Measurements from ENCODE around the gene OLFM1. TPM values are rescaled to one million over a fixed set of nuclear protein-coding genes. Genes with fewer than 3 reads are reported as not detected.

The OLFM1 gene
- total and polyA plus RNA-seq, 2 of the 4 experiments (the other 2 are of a cell fraction), result 0.36 to 0.38 TPM

DNA sequence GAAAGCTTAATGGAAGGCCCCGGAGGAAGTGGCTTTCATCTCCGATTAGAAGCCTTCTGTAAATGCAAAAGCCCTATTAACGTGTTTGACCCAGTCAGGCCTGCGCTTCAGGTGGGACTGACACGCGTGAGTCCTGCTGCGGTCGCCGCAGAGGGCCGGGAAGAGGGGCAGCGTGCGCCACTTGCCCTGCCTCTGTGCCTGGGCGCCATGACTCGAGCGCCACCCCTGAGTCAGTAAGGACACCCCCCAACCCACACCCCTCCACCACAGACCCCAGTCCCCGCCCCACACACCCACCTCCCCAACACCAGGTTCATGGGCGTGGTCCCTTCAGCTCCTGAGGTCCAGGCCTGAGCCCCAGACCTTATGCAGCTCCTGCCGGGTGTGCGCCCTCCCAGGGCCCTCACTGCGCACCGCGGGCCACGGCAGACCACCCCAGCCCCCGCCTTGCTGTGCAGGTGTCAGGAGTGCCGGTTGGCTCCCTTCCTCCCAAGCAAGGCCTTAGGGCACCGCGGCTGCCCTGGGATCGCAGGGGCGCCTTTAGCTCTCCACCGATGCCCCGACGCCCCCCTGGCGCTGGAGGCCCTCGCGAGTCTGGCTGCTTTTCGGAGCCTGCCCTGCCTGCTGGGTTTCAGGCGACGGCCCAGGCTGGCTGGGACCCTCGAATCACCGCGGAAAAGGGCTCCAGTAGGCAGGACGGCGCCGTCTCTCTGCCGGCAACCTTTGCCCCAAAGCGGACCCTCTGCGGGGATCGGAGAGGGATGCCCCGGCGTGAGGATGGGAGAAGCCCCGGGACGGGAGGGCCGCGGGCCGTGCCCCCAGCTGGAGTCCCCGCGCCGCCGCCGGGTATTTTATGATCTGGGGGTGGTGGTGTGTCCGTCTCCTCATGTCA is 625 bp upstream of the OLFM1 start:
- no peak for ATAC-seq (ENCODE audit: low read depth)
- 15% methylated on average over 32 of the region's 61 CpGs; no CpG with 5 or more reads in 1 of the 2 experiments for WGBS, 2 experiments (ENCODE audit: extremely low coverage in 2 of 2, insufficient read length in 1 of 2)
- Histone ChIP-seq H3K79me1 (ENCODE audit: low read depth in 1 of 2, low read length in 2 of 2) (no peaks in the 10 kb centered on the region), H3K27me3 (ENCODE audit: control insufficient read depth, insufficient read depth, low read length) (peaks cover 48% of the 10 kb centered on the region), H2AK9ac (replicated peaks; ENCODE audit: low read depth, low read length, poor library complexity) (peak overlapping the region; percentile 42), H3K23ac (ENCODE audit: low read depth, low read length) (no peak overlapping the region), H2BK5ac (ENCODE audit: low read depth, low read length, poor library complexity, severe bottlenecking) (no peak overlapping the region), H3K9me3 (ENCODE audit: control insufficient read depth, insufficient read depth, low read length) (no peaks in the 10 kb centered on the region), H2BK120ac (ENCODE audit: low read depth, low read length) (no peak overlapping the region), H2AK5ac (ENCODE audit: low read depth, low read length) (no peak overlapping the region), H2BK15ac (ENCODE audit: low read depth, low read length) (no peak overlapping the region), H4K20me1 (ENCODE audit: insufficient read depth, low read length) (0 out of 2 replicates have a peak, but pooled peaks cover 5% of the 10 kb centered on the region), H3K27ac (ENCODE audit: insufficient read depth, low read length) (no peak overlapping the region), H4K91ac (ENCODE audit: insufficient read depth, low read depth, low read length) (no peak overlapping the region), H3K18ac (ENCODE audit: low read depth, low read length) (no peak overlapping the region), H2BK20ac (ENCODE audit: low read depth, low read length) (no peak overlapping the region), H3K4me3 (ENCODE audit: insufficient read depth, low read depth, low read length) (no peak overlapping the region), H2AFZ (replicated peaks; ENCODE audit: low read length, poor library complexity) (no peak overlapping the region), H4K5ac (ENCODE audit: low read depth, low read length) (no peak overlapping the region), H3K4me1 (ENCODE audit: control insufficient read depth, insufficient read depth, low read length) (no peaks in the 10 kb centered on the region; the same call in 1 of the 2 replicates), H4K8ac (ENCODE audit: low read depth in 2 of 2, low read length in 2 of 2) (no peak overlapping the region), H3K9me1 (ENCODE audit: insufficient read depth, low read length) (0 out of 2 replicates have a peak, but pooled peaks cover 4% of the 10 kb centered on the region), H3K4ac (ENCODE audit: low read depth, low read length) (no peak overlapping the region), H3K4me2 (ENCODE audit: low read depth, low read length) (no peak overlapping the region), H3K36me3 (ENCODE audit: control insufficient read depth, insufficient read depth, low read length) (no peaks in the 10 kb centered on the region), H3K14ac (replicated peaks; ENCODE audit: low read depth, low read length) (no peak overlapping the region), H3K56ac (ENCODE audit: extremely low read depth, insufficient read depth, low read length) (no peak overlapping the region), H3K9ac (ENCODE audit: low read depth, low read length) (no peak overlapping the region)
- ChIA-PET CTCF (interaction anchor here (1.2 kb wide), 1 partner anchor 326 kb away, joined by 3 read pairs; no protein-coding TSS in a partner anchor), POLR2A (ENCODE audit: unreplicated experiment) (no interaction called here)
- TF ChIP-seq MAZ (IDR thresholded peaks at IDR 0.05; ENCODE audit: borderline replicate concordance, low read depth, low read length) (no peak), RFX5 (IDR thresholded peaks at IDR 0.05; ENCODE audit: low read depth, low read length) (no peak), BHLHE40 (IDR thresholded peaks at IDR 0.05; ENCODE audit: low read depth, low read length) (no peak), CHD1 (IDR thresholded peaks at IDR 0.05; ENCODE audit: low read depth, low read length) (no peak), NFE2L2 (IDR thresholded peaks at IDR 0.05; ENCODE audit: low read depth, low read length) (no peak), RCOR1 (IDR thresholded peaks at IDR 0.05; ENCODE audit: insufficient replicate concordance, low read length) (no peak), SMC3 (IDR thresholded peaks at IDR 0.05; ENCODE audit: low read depth, low read length) (no peak), MAFK (IDR thresholded peaks at IDR 0.05; ENCODE audit: low read depth, low read length) (no peak), MXI1 (IDR thresholded peaks at IDR 0.05; ENCODE audit: borderline replicate concordance, low read depth, low read length) (no peak)
- TF ChIP-seq, protein P1, sequence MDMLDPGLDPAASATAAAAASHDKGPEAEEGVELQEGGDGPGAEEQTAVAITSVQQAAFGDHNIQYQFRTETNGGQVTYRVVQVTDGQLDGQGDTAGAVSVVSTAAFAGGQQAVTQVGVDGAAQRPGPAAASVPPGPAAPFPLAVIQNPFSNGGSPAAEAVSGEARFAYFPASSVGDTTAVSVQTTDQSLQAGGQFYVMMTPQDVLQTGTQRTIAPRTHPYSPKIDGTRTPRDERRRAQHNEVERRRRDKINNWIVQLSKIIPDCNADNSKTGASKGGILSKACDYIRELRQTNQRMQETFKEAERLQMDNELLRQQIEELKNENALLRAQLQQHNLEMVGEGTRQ (IDR thresholded peaks at IDR 0.05; ENCODE audit: low read depth, low read length), result no peak
- TF ChIP-seq, protein P2, sequence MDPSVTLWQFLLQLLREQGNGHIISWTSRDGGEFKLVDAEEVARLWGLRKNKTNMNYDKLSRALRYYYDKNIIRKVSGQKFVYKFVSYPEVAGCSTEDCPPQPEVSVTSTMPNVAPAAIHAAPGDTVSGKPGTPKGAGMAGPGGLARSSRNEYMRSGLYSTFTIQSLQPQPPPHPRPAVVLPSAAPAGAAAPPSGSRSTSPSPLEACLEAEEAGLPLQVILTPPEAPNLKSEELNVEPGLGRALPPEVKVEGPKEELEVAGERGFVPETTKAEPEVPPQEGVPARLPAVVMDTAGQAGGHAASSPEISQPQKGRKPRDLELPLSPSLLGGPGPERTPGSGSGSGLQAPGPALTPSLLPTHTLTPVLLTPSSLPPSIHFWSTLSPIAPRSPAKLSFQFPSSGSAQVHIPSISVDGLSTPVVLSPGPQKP (IDR thresholded peaks at IDR 0.05; ENCODE audit: borderline replicate concordance, low read depth, low read length), result no peak
- intact Hi-C loops (cut with micrococcal nuclease) (loop anchor here (1.0 to 2.0 kb wide), 2 partner anchors 325 to 394 kb away; no protein-coding TSS in a partner anchor), dilution Hi-C loops (cut with HindIII; ENCODE audit: low sequenced_read_pairs, unreplicated experiment) (no loop called here), in situ Hi-C loops (cut with MboI; ENCODE audit: low sequenced_read_pairs) (loop anchor here (5.0 kb wide), 1 partner anchor 320 kb away; no protein-coding TSS in a partner anchor)
- no peak for DNase-seq
- no TSS peak for BruUV-seq (replicated peaks)

Data from IMR-90 (cell line).